Measurements from ENCODE around the gene ELOVL1. TPM values are rescaled to one million over a fixed set of nuclear protein-coding genes. Genes with fewer than 3 reads are reported as not detected.
A peak's percentile ranks its signal among the peaks of the same experiment; 100 is the strongest.

The ELOVL1 gene
- total and polyA plus RNA-seq, 2 of the 13 experiments (the other 11 are each of a cell fraction or from before 2014, with no cell fraction given) = 55.2 to 77.4 TPM

DNA sequence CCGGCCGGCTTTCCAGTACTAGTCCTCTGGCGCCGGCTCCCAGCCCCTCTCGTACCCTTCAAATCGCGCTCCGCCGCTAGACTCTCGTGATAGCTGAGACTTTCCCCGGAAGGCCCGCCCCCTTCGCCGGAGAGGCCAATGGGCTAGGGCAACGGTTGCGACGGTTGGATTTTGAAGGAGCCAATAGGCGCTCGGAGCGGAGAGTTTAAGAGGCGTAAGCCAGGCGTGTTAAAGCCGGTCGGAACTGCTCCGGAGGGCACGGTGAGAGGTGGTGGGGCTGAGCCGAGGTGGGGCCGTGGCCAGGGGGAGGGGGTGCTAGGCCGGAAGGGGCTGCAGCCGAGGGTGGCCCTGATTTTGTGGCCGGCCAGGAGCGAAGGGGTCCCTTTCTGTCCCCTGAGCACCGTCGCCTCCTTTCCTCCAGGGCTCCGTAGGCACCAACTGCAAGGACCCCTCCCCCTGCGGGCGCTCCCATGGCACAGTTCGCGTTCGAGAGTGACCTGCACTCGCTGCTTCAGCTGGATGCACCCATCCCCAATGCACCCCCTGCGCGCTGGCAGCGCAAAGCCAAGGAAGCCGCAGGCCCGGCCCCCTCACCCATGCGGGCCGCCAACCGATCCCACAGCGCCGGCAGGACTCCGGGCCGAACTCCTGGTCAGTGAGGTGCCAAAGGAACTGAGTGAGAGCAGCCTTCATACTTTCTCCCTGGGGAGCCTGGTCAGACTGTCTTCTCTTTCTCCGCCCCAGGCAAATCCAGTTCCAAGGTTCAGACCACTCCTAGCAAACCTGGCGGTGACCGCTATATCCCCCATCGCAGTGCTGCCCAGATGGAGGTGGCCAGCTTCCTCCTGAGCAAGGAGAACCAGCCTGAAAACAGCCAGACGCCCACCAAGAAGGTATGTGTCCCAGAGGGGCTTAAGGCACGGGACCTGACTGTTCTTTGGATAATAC lies 8.8 kb downstream of the ELOVL1 start, which contains the start of gene CDC20 (continued):
- TF ChIP-seq THAP11 (CRISPR knock-in tag; IDR thresholded peaks at IDR 0.05) (peak; percentile 77), ZNF430 (CRISPR knock-in tag; IDR thresholded peaks at IDR 0.05) (peak; percentile 76; the same call in 1 of the 2 replicates), ZNF160 (CRISPR knock-in tag; IDR thresholded peaks at IDR 0.05) (peak; percentile 79; the same call in 1 of the 2 replicates), CBFB (CRISPR knock-in tag; IDR thresholded peaks at IDR 0.05) (0 out of 2 replicates have a peak, but pooled peaks have one; percentile 17), ISL2 (CRISPR knock-in tag; IDR thresholded peaks at IDR 0.05) (0 out of 2 replicates have a peak, but pooled peaks have one; percentile 12), ZNF788 (CRISPR knock-in tag; IDR thresholded peaks at IDR 0.05; ENCODE audit: borderline replicate concordance) (peak; percentile 45; the same call in 1 of the 2 replicates), POLR2A (IDR thresholded peaks at IDR 0.05; ENCODE audit: insufficient read depth in 1 of 2, low read depth in 2 of 2, low read length in 2 of 2) (peak; percentile 82 to 87), SAP130 (CRISPR knock-in tag; IDR thresholded peaks at IDR 0.05; ENCODE audit: low read depth) (peak; percentile 100), ZNF605 (CRISPR knock-in tag; IDR thresholded peaks at IDR 0.05) (peak; percentile 26; the same call in 1 of the 2 replicates), ZNF780A (CRISPR knock-in tag; IDR thresholded peaks at IDR 0.05) (peak; percentile 88), ZNF891 (CRISPR knock-in tag; IDR thresholded peaks at IDR 0.05) (no peak), SIN3B (IDR thresholded peaks at IDR 0.05; ENCODE audit: low read length) (peak; percentile 98)
- TF ChIP-seq, protein P1, sequence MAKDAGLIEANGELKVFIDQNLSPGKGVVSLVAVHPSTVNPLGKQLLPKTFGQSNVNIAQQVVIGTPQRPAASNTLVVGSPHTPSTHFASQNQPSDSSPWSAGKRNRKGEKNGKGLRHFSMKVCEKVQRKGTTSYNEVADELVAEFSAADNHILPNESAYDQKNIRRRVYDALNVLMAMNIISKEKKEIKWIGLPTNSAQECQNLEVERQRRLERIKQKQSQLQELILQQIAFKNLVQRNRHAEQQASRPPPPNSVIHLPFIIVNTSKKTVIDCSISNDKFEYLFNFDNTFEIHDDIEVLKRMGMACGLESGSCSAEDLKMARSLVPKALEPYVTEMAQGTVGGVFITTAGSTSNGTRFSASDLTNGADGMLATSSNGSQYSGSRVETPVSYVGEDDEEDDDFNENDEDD (CRISPR knock-in tag; IDR thresholded peaks at IDR 0.05; ENCODE audit: borderline replicate concordance) = peak; percentile 98
- TF ChIP-seq, protein P2, sequence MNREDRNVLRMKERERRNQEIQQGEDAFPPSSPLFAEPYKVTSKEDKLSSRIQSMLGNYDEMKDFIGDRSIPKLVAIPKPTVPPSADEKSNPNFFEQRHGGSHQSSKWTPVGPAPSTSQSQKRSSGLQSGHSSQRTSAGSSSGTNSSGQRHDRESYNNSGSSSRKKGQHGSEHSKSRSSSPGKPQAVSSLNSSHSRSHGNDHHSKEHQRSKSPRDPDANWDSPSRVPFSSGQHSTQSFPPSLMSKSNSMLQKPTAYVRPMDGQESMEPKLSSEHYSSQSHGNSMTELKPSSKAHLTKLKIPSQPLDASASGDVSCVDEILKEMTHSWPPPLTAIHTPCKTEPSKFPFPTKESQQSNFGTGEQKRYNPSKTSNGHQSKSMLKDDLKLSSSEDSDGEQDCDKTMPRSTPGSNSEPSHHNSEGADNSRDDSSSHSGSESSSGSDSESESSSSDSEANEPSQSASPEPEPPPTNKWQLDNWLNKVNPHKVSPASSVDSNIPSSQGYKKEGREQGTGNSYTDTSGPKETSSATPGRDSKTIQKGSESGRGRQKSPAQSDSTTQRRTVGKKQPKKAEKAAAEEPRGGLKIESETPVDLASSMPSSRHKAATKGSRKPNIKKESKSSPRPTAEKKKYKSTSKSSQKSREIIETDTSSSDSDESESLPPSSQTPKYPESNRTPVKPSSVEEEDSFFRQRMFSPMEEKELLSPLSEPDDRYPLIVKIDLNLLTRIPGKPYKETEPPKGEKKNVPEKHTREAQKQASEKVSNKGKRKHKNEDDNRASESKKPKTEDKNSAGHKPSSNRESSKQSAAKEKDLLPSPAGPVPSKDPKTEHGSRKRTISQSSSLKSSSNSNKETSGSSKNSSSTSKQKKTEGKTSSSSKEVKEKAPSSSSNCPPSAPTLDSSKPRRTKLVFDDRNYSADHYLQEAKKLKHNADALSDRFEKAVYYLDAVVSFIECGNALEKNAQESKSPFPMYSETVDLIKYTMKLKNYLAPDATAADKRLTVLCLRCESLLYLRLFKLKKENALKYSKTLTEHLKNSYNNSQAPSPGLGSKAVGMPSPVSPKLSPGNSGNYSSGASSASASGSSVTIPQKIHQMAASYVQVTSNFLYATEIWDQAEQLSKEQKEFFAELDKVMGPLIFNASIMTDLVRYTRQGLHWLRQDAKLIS (CRISPR knock-in tag; IDR thresholded peaks at IDR 0.05) = no peak
- TF ChIP-seq, protein P3, sequence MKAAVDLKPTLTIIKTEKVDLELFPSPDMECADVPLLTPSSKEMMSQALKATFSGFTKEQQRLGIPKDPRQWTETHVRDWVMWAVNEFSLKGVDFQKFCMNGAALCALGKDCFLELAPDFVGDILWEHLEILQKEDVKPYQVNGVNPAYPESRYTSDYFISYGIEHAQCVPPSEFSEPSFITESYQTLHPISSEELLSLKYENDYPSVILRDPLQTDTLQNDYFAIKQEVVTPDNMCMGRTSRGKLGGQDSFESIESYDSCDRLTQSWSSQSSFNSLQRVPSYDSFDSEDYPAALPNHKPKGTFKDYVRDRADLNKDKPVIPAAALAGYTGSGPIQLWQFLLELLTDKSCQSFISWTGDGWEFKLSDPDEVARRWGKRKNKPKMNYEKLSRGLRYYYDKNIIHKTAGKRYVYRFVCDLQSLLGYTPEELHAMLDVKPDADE (CRISPR knock-in tag; IDR thresholded peaks at IDR 0.05) = 0 out of 2 replicates have a peak, but pooled peaks have one; percentile 15
- TF ChIP-seq, protein P4, sequence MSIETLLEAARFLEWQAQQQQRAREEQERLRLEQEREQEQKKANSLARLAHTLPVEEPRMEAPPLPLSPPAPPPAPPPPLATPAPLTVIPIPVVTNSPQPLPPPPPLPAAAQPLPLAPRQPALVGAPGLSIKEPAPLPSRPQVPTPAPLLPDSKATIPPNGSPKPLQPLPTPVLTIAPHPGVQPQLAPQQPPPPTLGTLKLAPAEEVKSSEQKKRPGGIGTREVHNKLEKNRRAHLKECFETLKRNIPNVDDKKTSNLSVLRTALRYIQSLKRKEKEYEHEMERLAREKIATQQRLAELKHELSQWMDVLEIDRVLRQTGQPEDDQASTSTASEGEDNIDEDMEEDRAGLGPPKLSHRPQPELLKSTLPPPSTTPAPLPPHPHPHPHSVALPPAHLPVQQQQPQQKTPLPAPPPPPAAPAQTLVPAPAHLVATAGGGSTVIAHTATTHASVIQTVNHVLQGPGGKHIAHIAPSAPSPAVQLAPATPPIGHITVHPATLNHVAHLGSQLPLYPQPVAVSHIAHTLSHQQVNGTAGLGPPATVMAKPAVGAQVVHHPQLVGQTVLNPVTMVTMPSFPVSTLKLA (IDR thresholded peaks at IDR 0.05) = peak; percentile 46
